GM12891 (cell line): Measurements from ENCODE around the gene OR2G6.
"Not testable (repeated sequence)": the region's sequence is repeated elsewhere in the genome, so short reads cannot be mapped to it uniquely, and the experiment has no call there.

Source experiments
- PAX5 ChIP-seq: IDR thresholded peaks from 2 replicates; pipeline ENCODE4 v1.6.1; 2011; ENCODE audit warnings: low read length, moderate library complexity, mild to moderate bottlenecking; ENCODE audit not compliant: insufficient read depth, severe bottlenecking
- POLR2A ChIP-seq: IDR thresholded peaks from 2 replicates; pipeline ENCODE4 v1.6.1; 2011; ENCODE audit warnings: low read depth, low read length, control low read depth
- POLR2AphosphoS5 ChIP-seq: IDR thresholded peaks from 2 replicates; pipeline ENCODE4 v1.6.1; 2011; ENCODE audit warnings: low read depth, low read length, control low read depth
- TAF1 ChIP-seq: IDR thresholded peaks from 2 replicates; pipeline ENCODE4 v1.6.1; 2011; ENCODE audit warnings: low read depth, low read length, control low read depth

DNA sequence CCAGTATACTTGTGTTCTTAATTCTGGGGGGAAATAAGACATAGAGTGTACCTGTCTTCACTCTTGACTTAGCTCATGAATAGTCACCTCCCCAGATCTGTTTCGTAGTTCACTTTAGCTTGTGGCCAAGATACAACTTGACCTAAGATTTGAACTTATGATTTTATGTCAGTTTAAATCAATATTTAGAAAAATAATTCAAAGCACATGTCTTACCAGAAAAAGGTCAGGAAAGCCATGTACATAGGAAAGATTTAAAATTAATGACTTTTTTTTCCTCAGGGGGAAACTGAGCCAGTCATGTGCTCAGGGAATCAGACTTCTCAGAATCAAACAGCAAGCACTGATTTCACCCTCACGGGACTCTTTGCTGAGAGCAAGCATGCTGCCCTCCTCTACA, 34.8 kb upstream of the OR2G6 start, which contains the start of gene OR2T3:
- not testable (repeated sequence) for TF ChIP-seq POLR2A, POLR2AphosphoS5, PAX5, TAF1
